Neuronal stem cell (in vitro differentiated cells): ENCODE results near the gene MARK4.

Experiments used
- DNase-seq: peaks from one replicate; pipeline ENCODE4 v3.0.0-alpha.2; 2013; ENCODE audit warnings: low spot score
- H2AFZ ChIP-seq: one replicate; pipeline ENCODE4 v1.6.1; 2013; ENCODE audit warnings: mild to moderate bottlenecking, low read length, inconsistent platforms
- H2AK5ac ChIP-seq: 2 replicates; pipeline ENCODE4 v1.6.1; 2013; ENCODE audit warnings: low read depth, mild to moderate bottlenecking, inconsistent platforms, low read length, moderate library complexity, mixed read lengths
- H2BK120ac ChIP-seq: 2 replicates; pipeline ENCODE4 v1.6.1; 2013; ENCODE audit warnings: low read depth, mild to moderate bottlenecking, inconsistent platforms, low read length, moderate library complexity, mixed read lengths
- H2BK12ac ChIP-seq: one replicate; pipeline ENCODE4 v1.6.1; 2013; ENCODE audit warnings: low read length, inconsistent platforms
- H2BK15ac ChIP-seq: 2 replicates; pipeline ENCODE4 v1.6.1; 2013; ENCODE audit warnings: mild to moderate bottlenecking, low read length, inconsistent platforms, mixed read lengths
- H2BK5ac ChIP-seq: one replicate; pipeline ENCODE4 v1.6.1; 2013; ENCODE audit warnings: inconsistent platforms, mild to moderate bottlenecking, low read length, moderate library complexity
- H3K14ac ChIP-seq: one replicate; pipeline ENCODE4 v1.6.1; 2013; ENCODE audit warnings: low read length, inconsistent platforms
- H3K18ac ChIP-seq: 2 replicates; pipeline ENCODE4 v1.6.1; 2013; ENCODE audit warnings: low read length, inconsistent platforms
- H3K23ac ChIP-seq: 2 replicates; pipeline ENCODE4 v1.6.1; 2013; ENCODE audit warnings: low read depth, mild to moderate bottlenecking, mixed read lengths, low read length, inconsistent platforms; ENCODE audit not compliant: poor library complexity
- H3K27ac ChIP-seq: replicated peaks from 3 replicates; pipeline ENCODE4 v1.5.1; 2013; ENCODE audit warnings: low read length, inconsistent platforms
- H3K27me3 ChIP-seq, 3 experiments: 2 replicates each; pipeline ENCODE4 v1.6.1; 2013; ENCODE audit warnings: low read length in 3 of 3, mild to moderate bottlenecking in 2 of 3, inconsistent platforms in 1 of 3, low read depth in 1 of 3, mixed read lengths in 1 of 3, moderate library complexity in 1 of 3; ENCODE audit not compliant: control insufficient read depth in 3 of 3, insufficient read depth in 3 of 3
- H3K36me3 ChIP-seq, 2 donors: replicated peaks in 1 of 2; 2 replicates each; pipeline ENCODE4 v1.6.1; 2013; ENCODE audit warnings: low read length in 2 of 2; ENCODE audit not compliant: control insufficient read depth in 2 of 2, insufficient read depth in 2 of 2
- H3K4ac ChIP-seq: 2 replicates; pipeline ENCODE4 v1.6.1; 2013; ENCODE audit warnings: inconsistent platforms, mild to moderate bottlenecking, low read length, moderate library complexity
- H3K4me1 ChIP-seq, 2 donors: 1 replicate in 1 of 2; 2 replicates in 1 of 2; pipeline ENCODE4 v1.6.1; 2013; ENCODE audit warnings: low read length in 2 of 2, low read depth in 1 of 2; ENCODE audit not compliant: control insufficient read depth in 2 of 2, insufficient read depth in 1 of 2
- H3K4me2 ChIP-seq: one replicate; pipeline ENCODE4 v1.6.1; 2013; ENCODE audit warnings: mild to moderate bottlenecking, low read length, inconsistent platforms; ENCODE audit not compliant: insufficient read depth, poor library complexity, severe bottlenecking
- H3K4me3 ChIP-seq, 2 donors: 2 replicates each; pipeline ENCODE4 v1.5.1; 2013; ENCODE audit warnings: low read length in 2 of 2, mild to moderate bottlenecking in 2 of 2, inconsistent platforms in 1 of 2, moderate library complexity in 1 of 2
- H3K79me1 ChIP-seq: one replicate; pipeline ENCODE4 v1.6.1; 2013; ENCODE audit warnings: low read depth, mild to moderate bottlenecking, inconsistent platforms, low read length, moderate library complexity
- H3K9ac ChIP-seq: one replicate; pipeline ENCODE4 v1.6.1; 2013; ENCODE audit warnings: mild to moderate bottlenecking, low read depth, low read length, inconsistent platforms; ENCODE audit not compliant: poor library complexity
- H3K9me3 ChIP-seq, 2 donors: replicated peaks in 1 of 2; 2 replicates each; pipeline versions ENCODE3 to v1.6.1; 2013; ENCODE audit warnings: low read length in 2 of 2, mild to moderate bottlenecking in 2 of 2, inconsistent platforms in 1 of 2, low read depth in 1 of 2, mixed read lengths in 1 of 2, moderate library complexity in 1 of 2; ENCODE audit not compliant: control insufficient read depth in 2 of 2, insufficient read depth in 1 of 2
- H4K8ac ChIP-seq: one replicate; pipeline ENCODE4 v1.6.1; 2013; ENCODE audit warnings: low read depth, mild to moderate bottlenecking, inconsistent platforms, low read length, moderate library complexity
- H4K91ac ChIP-seq: one replicate; pipeline ENCODE4 v1.6.1; 2013; ENCODE audit warnings: low read length, low read depth, mild to moderate bottlenecking, inconsistent platforms; ENCODE audit not compliant: poor library complexity
- WGBS, 2 donors: extraction: QIAGEN DNeasy Blood & Tissue Kit; methylation state at CpG; one replicate each; pipeline ENCODE4 v1.1.7; 2013; ENCODE audit warnings: missing lambda C conversion rate in 2 of 2, mixed read lengths in 1 of 2; ENCODE audit not compliant: insufficient read length in 2 of 2, insufficient replicate concordance in 1 of 2; ENCODE audit errors: extremely low coverage in 2 of 2; 5-methylcytosine and 5-hydroxymethylcytosine counted together

The MARK4 gene

DNA sequence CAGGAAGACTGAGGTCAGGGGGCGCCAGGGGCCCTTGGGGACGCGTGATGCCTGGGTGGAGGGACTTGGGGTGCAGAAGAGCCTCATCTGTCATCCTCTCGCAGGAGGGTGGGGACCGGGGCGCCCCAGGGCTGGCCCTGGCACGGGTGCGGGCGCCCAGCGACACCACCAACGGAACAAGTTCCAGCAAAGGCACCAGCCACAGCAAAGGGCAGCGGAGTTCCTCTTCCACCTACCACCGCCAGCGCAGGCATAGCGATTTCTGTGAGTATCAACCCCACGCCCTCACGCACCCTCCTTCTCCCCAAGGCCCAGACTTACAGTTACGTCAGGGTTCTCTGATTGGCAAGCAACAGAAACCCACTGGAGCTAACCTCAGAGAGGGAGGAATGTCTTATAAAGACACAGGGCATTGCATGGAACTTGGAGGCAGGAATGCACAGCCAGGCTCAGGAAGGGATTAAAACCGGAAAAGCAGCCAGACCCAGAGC lies 29.4 kb downstream of the MARK4 start:
- Histone ChIP-seq H2AFZ (no peak overlapping the region), H3K23ac (no peak overlapping the region), H3K18ac (no peak overlapping the region), H2BK15ac (no peak overlapping the region), H3K4ac (no peak overlapping the region), H4K91ac (no peak overlapping the region), H3K27ac (no peak overlapping the region), H3K27me3 (no peaks in the 10 kb centered on the region), H3K4me2 (no peak overlapping the region), H2BK5ac (no peak overlapping the region), H2BK120ac (no peak overlapping the region), H3K14ac (no peak overlapping the region), H3K4me3 (no peak overlapping the region), H3K9me3 (peaks cover 0 to 7% of the 10 kb centered on the region in 2 donors), H3K9ac (no peak overlapping the region), H3K79me1 (peaks cover under 1% of the 10 kb centered on the region), H3K4me1 (no peaks in the 10 kb centered on the region), H4K8ac (no peak overlapping the region), H2BK12ac (no peak overlapping the region), H2AK5ac (no peak overlapping the region), H3K36me3 (peaks cover 27 to 83% of the 10 kb centered on the region in 2 donors)
- no CpG with 5 or more reads among the region's 19 CpGs for WGBS, 2 donors
- DNase-seq, result no peak

DNA sequence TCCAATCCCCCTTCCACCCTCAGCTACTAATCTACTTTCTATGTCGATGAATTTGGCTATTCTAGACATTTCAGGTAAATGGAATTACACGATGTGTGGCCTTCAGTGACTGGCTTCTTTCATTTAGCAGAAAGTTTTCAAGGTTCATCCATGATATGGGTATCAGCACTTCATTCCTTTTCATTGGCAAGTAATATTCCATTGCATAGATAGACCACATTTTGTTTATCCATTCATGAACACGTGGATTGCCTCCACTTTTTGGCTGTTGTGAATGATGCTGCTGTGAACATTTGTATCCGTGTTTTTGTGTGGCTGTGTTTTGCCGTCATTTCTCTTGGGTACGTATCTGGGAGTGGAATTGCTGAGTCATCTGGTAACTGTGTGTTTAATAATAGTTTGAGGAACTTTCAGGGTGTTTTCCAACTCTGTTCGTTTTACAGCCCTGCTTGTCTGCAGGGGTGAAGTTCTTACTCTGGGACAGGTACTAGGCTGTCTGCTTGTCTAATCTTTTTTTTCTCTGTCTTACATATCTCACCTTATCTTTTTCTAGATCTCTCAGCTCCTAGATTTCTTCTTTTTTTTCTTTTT lies 32.5 kb downstream of the MARK4 start:
- Histone ChIP-seq H2AFZ (no peak overlapping the region), H3K4me1 (no peaks in the 10 kb centered on the region), H3K36me3 (peaks cover 18 to 75% of the 10 kb centered on the region in 2 donors), H3K27ac (no peak overlapping the region), H4K91ac (no peak overlapping the region), H3K9ac (no peak overlapping the region), H3K18ac (no peak overlapping the region), H2BK15ac (no peak overlapping the region), H3K14ac (no peak overlapping the region), H4K8ac (no peak overlapping the region), H3K23ac (no peak overlapping the region), H2BK120ac (no peak overlapping the region), H3K4me3 (no peak overlapping the region), H3K9me3 (peaks cover 0 to 7% of the 10 kb centered on the region in 2 donors), H3K79me1 (no peaks in the 10 kb centered on the region), H2BK12ac (no peak overlapping the region), H3K27me3 (no peaks in the 10 kb centered on the region), H2BK5ac (no peak overlapping the region), H3K4ac (no peak overlapping the region), H2AK5ac (no peak overlapping the region), H3K4me2 (no peak overlapping the region)
- WGBS, 2 donors, result no CpG with 5 or more reads among the region's 7 CpGs
- no peak for DNase-seq

DNA sequence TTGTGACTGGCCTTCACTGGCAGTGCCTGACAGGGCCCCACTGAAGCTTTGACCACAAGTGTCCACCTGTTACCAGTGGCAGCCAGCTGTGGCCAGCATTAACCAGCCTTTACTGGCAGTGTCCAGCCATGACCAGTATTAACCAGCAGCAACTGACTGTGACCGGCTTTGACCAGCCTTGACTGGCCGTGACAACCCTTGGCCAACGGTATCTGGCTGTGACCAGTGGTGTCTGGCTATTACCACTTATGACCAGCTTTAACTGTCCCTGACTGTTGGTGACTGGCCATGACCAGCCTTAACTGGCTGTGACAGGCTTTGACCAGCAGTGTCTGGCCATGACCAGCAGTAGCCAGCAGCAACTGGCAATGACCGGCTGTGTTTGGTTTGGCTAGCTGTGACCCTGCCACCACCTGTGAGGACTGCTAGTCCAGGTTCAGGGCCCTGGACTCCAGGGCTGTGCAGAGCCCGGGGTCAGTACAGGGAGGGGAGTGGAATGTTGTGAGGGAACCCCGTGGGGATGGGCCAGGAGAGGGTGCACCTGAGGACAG lies 39.4 kb downstream of the MARK4 start:
- H2BK15ac ChIP-seq, result no peak overlapping the region
- no peaks in the 10 kb centered on the region for H3K79me1 ChIP-seq
- no peak overlapping the region for H3K4me3 ChIP-seq
- peak overlapping the region; percentile 32 for H4K8ac ChIP-seq
- H3K4ac ChIP-seq, result no peak overlapping the region
- H2AK5ac ChIP-seq, result no peak overlapping the region
- H2BK12ac ChIP-seq, result no peak overlapping the region
- DNase-seq, result no peak
- H4K91ac ChIP-seq, result peak overlapping the region; percentile 20
- peaks cover 24 to 72% of the 10 kb centered on the region in 2 donors for H3K36me3 ChIP-seq
- no peak overlapping the region for H3K27ac ChIP-seq
- H3K14ac ChIP-seq, result no peak overlapping the region
- H2BK5ac ChIP-seq, result no peak overlapping the region
- no CpG with 5 or more reads among the region's 6 CpGs for WGBS, 2 donors
- H2BK120ac ChIP-seq, result no peak overlapping the region
- H3K27me3 ChIP-seq, result no peaks in the 10 kb centered on the region
- H3K18ac ChIP-seq, result no peak overlapping the region
- no peak overlapping the region for H3K9ac ChIP-seq
- H3K4me1 ChIP-seq, result no peaks in the 10 kb centered on the region
- H3K4me2 ChIP-seq, result no peak overlapping the region
- no peak overlapping the region for H3K23ac ChIP-seq
- H2AFZ ChIP-seq, result no peak overlapping the region
- H3K9me3 ChIP-seq, result peaks cover 2 to 16% of the 10 kb centered on the region in 2 donors

DNA sequence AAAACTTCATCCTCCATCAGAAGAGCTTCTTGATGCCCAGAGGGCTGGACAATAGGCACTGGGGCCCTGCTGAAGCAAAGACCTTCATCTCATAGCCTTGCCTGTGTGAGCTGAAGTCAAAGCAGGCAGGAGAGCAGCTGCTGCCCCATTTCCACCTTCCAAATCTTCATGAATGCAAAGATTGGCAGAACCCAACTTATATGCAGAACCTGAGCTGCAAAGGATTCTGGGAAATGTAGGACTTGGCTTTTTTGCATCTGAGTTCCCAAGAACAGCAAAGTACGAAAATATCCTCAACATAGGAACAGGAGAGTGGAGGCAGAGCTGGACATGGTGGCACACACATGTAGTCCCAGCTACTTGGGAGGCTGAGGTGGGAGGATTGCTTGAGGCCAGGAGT lies 40.8 kb downstream of the MARK4 start:
- Histone ChIP-seq H2BK15ac (no peak overlapping the region), H3K36me3 (peaks cover 33 to 77% of the 10 kb centered on the region in 2 donors), H3K9me3 (peaks cover 4 to 20% of the 10 kb centered on the region in 2 donors), H4K8ac (no peak overlapping the region), H2AFZ (no peak overlapping the region), H3K79me1 (no peaks in the 10 kb centered on the region), H2AK5ac (no peak overlapping the region), H3K14ac (no peak overlapping the region), H3K18ac (no peak overlapping the region), H4K91ac (no peak overlapping the region), H2BK120ac (no peak overlapping the region), H2BK5ac (no peak overlapping the region), H2BK12ac (no peak overlapping the region), H3K27me3 (no peaks in the 10 kb centered on the region), H3K4me3 (no peak overlapping the region), H3K23ac (no peak overlapping the region), H3K27ac (no peak overlapping the region), H3K9ac (no peak overlapping the region), H3K4me1 (no peaks in the 10 kb centered on the region), H3K4me2 (no peak overlapping the region), H3K4ac (no peak overlapping the region)
- WGBS, 2 donors, result no CpG with 5 or more reads among the region's 1 CpG
- no peak for DNase-seq
